GM19025 (cell line): Measurements from ENCODE around the gene PILRB.
"Not testable (repeated sequence)": the region's sequence is repeated elsewhere in the genome, so short reads cannot be mapped to it uniquely, and the experiment has no call there.

ENCODE experiments used
- ATAC-seq: cut with Tn5 transposase; IDR thresholded peaks from one replicate; pipeline ENCODE4 v1.9.1; 2021; ENCODE audit warnings: mild to moderate bottlenecking, low read depth, moderate library complexity; ENCODE audit not compliant: unreplicated experiment

PILRB gene

GRCh38 chr7:100373870-100374598, 16.1 kb downstream of the PILRB start:
- not testable (repeated sequence) for ATAC-seq

- ATAC-seq = no peak
These were observed 16.7 kb downstream of the PILRB start for GRCh38 chr7:100374601-100375000.

DNA sequence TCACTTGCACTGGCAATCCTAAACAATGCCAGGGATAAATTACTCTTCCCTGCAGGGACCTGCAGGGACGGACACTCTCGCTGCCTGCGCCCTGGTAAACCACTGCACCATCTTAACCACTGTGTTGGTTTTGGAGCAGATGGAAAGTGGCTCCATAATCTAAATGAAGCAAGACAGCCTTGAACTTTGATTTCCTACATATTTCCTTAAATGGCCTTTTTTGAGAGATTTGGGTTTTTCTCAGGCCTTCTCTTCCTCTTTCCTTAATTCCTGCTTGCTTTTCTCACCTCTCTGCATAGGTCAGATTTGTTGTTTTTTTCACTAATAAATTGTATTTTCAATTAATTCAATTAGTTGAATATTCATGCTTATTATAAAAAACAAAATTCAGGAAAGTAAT, 18.1 kb downstream of the PILRB start:
- ATAC-seq = no peak

GRCh38 chr7:100378114-100378755, 20.3 kb downstream of the PILRB start:
- no peak for ATAC-seq

DNA sequence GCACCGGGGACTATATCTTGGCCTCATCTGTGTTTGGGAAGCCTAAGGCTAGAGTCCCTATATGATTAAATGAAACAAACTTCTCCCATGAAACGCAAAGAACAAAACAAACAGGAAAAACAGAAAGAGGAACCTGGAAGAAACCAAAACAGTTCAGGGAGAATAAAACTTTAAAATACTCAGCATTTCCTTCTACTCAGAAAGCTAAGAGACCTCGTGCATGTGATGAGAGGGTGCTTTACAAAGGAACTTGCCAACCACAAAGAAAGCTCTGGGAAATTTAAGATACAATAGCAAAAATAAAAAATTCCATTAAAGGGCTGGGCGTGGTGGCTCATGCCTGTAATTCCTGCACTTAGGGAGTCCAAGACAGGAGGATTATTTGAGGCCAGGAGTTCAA, 22.3 kb downstream of the PILRB start:
- ATAC-seq = no peak

- ATAC-seq = not testable (repeated sequence)
These were observed 23.8 kb downstream of the PILRB start for GRCh38 chr7:100381531-100382233.

- not testable (repeated sequence) for ATAC-seq
These were observed 24.4 kb downstream of the PILRB start for GRCh38 chr7:100382234-100382853.

DNA sequence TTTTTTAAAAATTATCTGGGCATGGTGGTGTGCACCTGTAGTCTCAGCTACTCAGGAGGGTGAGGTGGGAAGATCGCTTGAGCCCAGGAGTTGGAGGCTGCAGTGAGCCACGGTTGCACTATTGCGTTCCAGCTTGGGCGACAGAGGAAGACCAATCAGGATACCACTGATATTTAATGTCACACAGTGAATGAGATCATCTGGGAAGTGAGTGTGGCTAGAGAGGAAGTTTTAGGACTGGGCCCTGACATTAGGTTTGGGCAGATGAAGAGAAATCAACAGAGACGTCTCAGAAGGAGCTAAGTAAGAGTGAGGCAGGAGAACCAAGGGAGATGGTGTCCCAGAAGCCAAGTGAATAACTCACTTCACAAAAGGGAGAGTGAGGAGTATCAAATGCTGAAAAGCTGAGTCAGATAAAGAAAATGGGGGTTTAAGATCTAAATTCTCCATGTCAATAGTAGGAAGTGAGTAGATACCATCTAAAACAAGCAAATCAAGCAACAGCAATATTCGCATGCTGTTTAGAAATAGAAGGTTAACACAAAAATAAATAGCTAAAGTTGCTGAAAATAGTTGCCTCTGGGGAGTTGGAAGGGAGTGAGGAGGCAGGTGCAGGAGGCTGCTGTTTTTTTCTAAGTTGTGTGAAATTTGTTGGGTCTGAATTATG, 26.8 kb downstream of the PILRB start:
- no peak for ATAC-seq

- ATAC-seq = no peak
These were observed 29.0 kb downstream of the PILRB start for GRCh38 chr7:100386940-100387339.

GRCh38 chr7:100387695-100388094, 29.8 kb downstream of the PILRB start:
- no peak for ATAC-seq

DNA sequence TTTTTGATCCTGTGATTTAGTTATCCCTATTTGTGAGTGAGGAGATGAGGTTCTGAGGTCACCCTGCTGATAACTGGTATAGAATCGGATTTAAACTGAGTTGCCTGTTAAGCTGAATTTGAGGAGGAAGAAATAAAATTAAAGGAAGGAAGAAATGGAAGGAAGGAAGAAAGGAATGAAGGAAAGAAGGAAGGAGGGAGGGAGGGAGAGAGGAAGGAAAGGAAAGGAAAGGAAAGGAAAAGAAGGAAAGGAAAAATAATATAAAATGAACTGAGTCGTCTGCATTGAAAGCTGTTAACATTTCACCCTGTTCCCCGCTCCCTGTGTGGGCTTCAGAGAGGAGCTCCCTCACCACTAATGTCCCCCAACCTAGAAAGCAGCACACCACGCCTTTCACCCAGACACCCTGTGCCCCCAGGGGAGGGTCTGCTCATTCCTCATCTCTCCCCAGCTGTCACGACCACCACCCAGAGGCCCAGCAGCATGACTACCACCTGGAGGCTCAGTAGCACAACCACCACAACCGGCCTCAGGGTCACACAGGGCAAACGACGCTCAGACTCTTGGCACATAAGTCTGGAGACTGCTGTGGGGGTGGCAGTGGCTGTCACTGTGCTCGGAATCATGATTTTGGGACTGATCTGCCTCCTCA, 31.6 kb downstream of the PILRB start:
- no peak for ATAC-seq

GRCh38 chr7:100390286-100391009, 32.5 kb downstream of the PILRB start:
- ATAC-seq = no peak

DNA sequence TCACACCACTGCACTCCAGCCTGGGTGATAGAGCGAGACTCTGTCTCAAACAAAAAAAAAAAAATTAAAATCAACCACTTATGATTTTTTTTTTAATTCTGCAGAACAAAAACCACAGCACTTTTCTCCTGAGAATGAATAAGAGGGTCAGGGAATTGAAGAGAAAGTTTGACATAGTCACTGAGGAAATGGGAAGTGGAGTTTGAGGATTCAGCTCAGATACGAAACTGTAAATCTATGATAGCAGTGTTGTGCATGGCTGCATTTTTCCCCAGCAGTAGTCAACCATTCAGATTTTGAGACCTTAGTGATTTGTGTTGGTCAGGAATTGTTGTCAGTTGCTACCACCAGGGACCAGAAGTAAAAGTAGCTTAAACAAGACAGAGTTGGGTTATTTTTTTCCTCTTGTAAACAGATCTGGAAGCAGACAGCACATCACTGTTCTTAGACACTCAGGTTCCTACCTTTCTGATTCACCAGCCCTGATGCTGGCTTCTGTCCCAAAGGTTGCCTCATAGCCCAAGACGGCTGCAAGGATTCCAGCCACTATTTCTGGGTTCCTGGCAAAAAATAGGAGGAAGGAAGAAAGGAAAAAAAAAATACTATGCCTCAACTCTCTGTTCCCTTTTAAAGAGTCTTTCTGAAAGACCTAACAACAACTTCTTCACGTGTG, 35.5 kb downstream of the PILRB start:
- no peak for ATAC-seq

- ATAC-seq = no peak
These were observed 36.2 kb downstream of the PILRB start for GRCh38 chr7:100394077-100394476.

DNA sequence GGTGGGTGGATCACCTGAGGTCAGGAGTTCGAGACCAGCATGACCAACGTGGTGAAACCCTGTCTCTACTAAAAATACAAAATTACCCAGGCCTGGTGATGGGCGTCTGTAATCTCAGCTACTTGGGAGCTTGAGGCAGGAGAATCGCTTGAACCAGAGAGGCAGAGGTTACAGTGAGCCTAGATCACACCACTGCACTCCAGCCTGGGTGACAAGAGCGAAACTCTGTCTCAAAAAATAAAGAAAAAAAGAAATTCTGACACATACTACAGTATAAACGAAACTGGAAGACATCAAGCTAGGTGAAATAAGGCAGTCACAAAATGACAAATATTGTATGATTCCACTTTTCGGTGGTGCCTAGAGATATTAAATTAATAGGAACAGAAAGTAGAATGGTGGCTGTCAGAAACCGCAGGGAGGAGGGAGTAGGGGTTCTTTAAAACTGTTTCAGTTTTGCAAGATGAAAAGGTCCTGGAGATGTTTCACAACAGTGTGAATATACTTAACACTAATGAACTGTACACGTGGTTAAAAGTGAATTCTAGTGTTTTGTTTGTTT, 38.6 kb downstream of the PILRB start:
- ATAC-seq = peak; percentile 89

GRCh38 chr7:100397315-100398081, 39.6 kb downstream of the PILRB start:
- no peak for ATAC-seq

DNA sequence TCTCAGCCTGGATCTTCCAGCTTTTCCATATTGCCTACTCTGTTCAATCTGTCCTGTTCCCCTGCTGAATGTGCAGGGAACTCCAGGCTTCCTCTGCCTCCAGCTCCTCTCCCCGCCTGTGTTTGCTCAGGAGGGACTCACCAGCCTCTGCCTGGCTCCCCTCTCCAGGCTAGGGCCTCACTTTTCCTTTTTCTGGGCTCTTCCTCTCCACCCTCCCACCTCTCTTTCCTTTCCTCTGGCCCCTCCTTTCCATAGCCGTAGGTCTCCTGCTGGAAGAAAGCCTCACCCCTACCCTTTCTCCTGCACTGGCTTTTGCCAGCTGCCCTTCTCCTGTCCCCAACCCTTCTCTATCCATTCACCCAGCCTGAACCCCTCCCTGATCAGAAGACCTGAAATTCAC, 40.3 kb downstream of the PILRB start:
- ATAC-seq = no peak

GRCh38 chr7:100400041-100400440, 42.1 kb downstream of the PILRB start:
- ATAC-seq = no peak
